Femur (tissue), 1 donor: ENCODE data around the gene NEDD4L.

ENCODE experiments used
- DNase-seq: peaks from one replicate; pipeline ENCODE4 v3.0.0-alpha.2; 2017

Gene NEDD4L

GRCh38 chr18:58217052-58217451 is 173.0 kb downstream of the NEDD4L start:
- DNase-seq = no peak

GRCh38 chr18:58218117-58218516 is 174.1 kb downstream of the NEDD4L start:
- DNase-seq = no peak

GRCh38 chr18:58221060-58221725 is 177.2 kb downstream of the NEDD4L start:
- no peak for DNase-seq

GRCh38 chr18:58222432-58223125 is 178.6 kb downstream of the NEDD4L start:
- no peak for DNase-seq

GRCh38 chr18:58223717-58224424 is 179.8 kb downstream of the NEDD4L start:
- DNase-seq = peak; percentile 38

GRCh38 chr18:58224425-58224750 is 180.4 kb downstream of the NEDD4L start:
- DNase-seq = no peak

GRCh38 chr18:58225101-58225500 is 181.1 kb downstream of the NEDD4L start:
- DNase-seq = no peak

- no peak for DNase-seq
These were observed 182.4 kb downstream of the NEDD4L start for GRCh38 chr18:58226429-58226828.

- no peak for DNase-seq
These were observed 183.4 kb downstream of the NEDD4L start for GRCh38 chr18:58227361-58227930.

GRCh38 chr18:58228176-58228575 is 184.2 kb downstream of the NEDD4L start:
- no peak for DNase-seq

- no peak for DNase-seq
These were observed 184.7 kb downstream of the NEDD4L start for GRCh38 chr18:58228762-58229161.

GRCh38 chr18:58229162-58229561 is 185.1 kb downstream of the NEDD4L start:
- no peak for DNase-seq

GRCh38 chr18:58230438-58231179 is 186.6 kb downstream of the NEDD4L start:
- no peak for DNase-seq

- no peak for DNase-seq
These were observed 187.9 kb downstream of the NEDD4L start for GRCh38 chr18:58231930-58232329.

- no peak for DNase-seq
These were observed 188.6 kb downstream of the NEDD4L start for GRCh38 chr18:58232668-58233067.

GRCh38 chr18:58234359-58234741 is 190.3 kb downstream of the NEDD4L start:
- DNase-seq = no peak

- DNase-seq = no peak
These were observed 191.0 kb downstream of the NEDD4L start for GRCh38 chr18:58235001-58235436.

GRCh38 chr18:58239879-58240278 is 195.9 kb downstream of the NEDD4L start:
- no peak for DNase-seq

- DNase-seq = no peak
These were observed 197.1 kb downstream of the NEDD4L start for GRCh38 chr18:58241026-58241679.

- no peak for DNase-seq
These were observed 197.9 kb downstream of the NEDD4L start for GRCh38 chr18:58241877-58242276.

GRCh38 chr18:58242435-58242834 is 198.4 kb downstream of the NEDD4L start:
- DNase-seq = no peak

- DNase-seq = no peak
These were observed 198.9 kb downstream of the NEDD4L start for GRCh38 chr18:58242968-58243367.
